Measurements from ENCODE around the gene IGSF23.
"Not testable (repeated sequence)": the region's sequence is repeated elsewhere in the genome, so short reads cannot be mapped to it uniquely, and the experiment has no call there.

Gene IGSF23

DNA sequence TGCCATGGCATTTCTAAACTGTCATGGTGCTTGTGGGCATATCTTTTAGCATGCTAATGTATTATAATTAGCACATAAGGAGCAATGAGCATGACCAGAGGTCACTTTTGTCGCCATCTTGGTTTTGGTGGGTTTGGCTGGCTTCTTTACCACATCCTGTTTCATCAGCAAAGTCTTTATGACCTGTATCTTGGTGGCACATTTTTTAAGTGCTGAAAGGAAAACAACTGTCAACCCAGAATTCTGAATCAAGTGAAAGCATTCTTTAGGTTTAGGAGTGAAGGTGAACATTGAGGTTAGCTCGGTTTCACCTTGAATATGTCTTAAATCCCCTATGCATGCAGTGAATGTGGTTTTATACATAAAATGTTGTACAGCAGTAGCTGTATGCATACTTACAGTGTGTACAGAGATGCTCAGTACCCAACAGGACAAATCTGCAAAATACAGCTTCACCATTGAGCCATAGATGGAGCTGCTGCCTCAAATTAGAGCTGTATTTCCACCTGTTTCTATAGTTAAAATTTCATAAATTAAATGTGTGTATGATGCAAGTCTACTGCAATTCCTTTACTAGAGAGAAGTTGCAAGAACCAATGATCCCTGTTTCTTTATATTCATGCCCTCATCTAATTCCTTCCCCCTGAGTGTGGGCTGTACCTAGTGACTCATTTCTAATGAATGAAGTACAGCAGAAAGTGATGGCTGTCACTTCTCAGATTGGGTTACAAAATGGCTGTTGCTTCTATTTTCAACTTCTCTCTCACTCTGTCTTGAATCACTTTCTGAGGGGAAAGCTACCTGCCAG lies 25.2 kb upstream of the IGSF23 start:
- DNase-seq (ENCODE audit: low read depth): peak; percentile 94

- DNase-seq (ENCODE audit: low read depth): no peak
Measured at GRCh38 chr19:44588771-44589112, 24.6 kb upstream of the IGSF23 start.

DNA sequence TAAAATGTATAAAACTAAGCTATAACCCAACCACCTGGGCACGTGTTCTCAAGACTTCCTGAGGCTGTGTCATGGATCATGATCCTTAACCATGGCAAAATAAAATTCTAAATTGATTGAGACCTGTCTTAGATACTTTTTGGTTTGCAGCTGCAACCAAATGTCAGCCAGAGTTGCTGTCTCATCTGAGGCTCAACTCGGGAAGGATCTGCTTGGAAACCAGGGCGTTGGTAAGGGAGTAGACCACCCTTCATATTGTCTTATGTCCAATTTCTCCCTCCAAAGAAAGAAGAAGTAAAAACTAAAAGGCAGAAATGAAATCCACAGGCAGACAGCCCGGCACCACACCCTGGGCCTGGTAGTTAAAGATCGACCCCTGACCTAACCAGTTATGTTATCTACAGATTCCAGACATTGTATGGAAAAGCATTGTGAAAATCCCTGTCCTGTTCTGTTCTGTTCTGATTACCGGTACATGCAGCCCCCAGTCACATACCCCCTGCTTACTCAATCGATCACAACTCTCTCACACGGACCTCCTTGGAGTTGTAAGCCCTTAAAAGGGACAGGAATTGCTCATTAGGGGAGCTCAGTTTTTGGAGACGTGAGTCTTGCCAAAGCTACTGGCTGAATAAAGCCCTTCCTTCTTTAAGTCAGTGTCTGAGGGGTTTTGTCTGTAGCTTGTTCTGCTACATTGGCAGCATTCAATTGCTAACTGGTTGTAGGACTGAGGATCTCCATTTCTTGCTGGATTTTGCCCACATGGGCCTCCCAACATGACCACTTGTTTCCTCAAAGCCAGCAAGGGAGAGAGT lies 22.9 kb upstream of the IGSF23 start:
- no peak for DNase-seq (ENCODE audit: low read depth)

DNA sequence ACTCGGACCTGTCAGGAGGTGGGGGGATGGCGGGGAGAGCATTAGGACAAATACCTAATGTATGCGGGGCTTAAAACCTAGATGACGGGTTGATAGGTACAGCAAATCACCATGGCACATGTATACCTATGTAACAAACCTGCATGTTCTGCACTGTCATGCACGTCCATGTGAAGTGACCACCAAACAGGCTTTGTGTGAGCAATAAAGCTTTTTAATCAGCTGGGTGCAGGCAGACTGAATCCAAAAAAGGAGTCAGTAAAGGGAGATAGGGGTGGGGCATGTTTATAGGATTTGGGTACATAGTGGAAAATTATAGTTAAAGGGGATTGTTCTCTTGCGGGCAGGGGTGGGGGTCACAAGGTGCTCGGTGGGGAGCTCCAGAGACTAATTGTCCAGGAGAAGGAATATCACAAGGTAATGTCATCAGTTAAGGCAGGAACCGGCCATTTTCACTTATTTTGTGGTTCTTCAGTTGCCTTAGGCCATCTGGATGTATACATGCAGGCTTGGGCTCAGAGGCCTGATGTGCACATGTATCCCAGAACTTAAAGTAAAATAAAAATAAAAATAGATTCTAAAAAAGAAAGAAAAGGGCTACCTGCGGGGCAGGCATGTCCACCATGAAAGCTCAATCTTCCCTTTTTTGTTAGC lies 21.9 kb upstream of the IGSF23 start:
- DNase-seq (ENCODE audit: low read depth): not testable (repeated sequence)

DNA sequence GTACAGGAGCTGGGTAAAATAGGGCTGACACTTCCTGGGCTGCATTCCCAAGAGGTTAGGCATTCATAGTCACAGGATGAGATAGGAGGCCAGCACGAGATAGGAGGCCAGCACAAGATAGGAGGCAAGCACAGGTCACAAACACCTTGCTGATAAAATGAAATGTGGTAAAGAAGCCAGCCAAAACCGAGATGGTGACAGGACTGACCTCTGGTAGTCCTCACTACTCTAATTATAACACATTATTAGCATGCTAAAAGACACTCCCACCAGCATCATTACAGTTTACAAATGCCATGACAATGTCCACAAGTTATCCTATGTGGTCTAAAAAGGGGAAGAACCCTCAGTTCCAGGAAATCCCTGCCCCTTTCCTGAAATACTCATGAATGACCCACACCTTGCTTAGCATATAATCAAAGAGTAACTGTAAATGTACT lies 20.9 kb upstream of the IGSF23 start:
- DNase-seq (ENCODE audit: low read depth): no peak

DNA sequence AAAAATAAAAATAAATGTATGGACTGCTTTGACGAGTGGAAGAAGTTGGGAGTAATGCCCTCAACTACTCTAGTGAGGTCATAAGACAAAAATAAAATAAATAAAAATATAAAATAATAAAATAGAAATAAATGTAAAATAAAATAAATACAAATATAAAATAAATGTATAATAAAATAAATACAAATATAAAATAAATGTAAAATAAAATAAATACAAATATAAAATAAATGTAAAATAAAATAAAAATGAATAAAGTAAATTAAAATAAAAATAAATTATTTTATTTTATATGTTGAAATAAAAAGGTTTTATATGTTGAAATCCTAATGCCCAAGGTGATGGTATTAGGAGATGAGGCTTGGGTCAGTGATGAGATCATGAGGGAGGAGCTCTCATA lies 20.1 kb upstream of the IGSF23 start:
- no peak for DNase-seq (ENCODE audit: low read depth)

DNA sequence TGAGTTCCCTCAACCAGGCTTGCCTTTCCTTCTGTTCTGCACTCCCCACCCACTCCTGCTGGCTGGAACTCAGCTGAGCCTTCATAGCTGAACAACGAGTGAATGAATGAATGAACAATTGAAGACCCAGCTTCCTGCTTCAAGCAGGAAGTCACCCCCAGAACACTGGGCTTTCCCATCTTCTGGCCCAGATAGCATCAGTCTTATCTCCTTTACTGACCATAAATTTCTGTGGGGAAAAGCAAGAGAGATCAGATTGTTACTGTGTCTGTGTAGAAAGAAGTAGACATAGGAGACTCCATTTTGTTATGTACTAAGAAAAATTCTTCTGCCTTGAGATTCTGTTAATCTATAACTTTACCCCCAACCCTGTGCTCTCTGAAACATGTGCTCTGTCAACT lies 19.5 kb upstream of the IGSF23 start:
- DNase-seq (ENCODE audit: low read depth): not testable (repeated sequence)

DNA sequence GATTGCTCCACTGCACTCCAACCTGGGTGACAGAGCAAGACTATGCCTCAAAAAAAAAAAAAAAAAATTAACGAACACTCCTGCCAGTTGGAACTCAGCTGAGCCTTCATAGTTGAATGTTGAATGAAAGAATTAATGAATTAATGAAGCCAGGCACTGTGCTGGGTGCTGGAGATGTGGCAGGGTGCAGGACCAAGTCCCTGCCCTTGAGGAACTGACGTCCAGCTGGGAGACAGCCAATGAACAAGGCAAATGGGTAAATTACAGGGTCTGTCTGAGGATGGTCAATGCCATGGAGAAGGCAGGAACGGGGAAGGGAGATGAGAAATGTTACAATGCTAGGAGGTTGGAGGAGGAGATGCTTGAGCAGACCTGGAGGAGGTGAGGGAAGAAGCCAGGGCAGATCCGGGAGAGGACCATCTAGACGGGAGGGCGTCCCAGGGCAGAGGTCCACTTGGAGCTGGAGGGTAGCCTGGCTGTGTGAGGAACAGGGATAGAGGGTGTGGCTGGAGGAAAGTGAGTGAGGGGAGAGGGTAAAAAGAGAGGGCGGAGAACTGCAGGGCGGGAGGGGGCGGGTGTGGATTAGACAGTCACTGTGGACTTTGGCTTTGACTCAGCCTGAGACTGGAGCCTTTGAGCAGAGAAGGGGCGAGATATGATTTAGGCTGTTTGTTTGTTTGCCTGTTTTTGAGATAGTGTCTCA lies 16.8 kb upstream of the IGSF23 start:
- no peak for DNase-seq (ENCODE audit: low read depth)

- no peak for DNase-seq (ENCODE audit: low read depth)
Measured at GRCh38 chr19:44597131-44597491, 16.3 kb upstream of the IGSF23 start.

GRCh38 chr19:44598355-44598754 lies 15.0 kb upstream of the IGSF23 start:
- no peak for DNase-seq (ENCODE audit: low read depth)

DNA sequence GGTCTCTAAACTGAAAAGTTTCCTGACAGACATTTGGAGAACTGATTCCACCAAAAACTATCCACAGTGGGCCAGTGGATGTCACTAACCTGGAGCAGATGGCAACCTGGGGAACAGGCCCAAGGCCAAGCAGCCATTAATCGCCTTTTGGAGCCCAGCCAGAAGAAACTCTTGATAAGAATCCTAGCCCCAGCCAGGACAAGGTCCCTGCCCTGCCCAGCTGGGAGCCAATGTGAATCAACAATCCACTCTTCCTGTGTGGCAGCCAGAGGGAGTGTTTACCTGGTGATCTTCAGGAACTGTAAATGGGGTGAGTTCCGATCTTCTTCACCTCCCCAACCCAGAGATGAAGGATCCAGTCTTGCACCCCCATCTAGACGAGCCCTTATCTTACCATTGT lies 14.5 kb upstream of the IGSF23 start:
- no peak for DNase-seq (ENCODE audit: low read depth)

DNA sequence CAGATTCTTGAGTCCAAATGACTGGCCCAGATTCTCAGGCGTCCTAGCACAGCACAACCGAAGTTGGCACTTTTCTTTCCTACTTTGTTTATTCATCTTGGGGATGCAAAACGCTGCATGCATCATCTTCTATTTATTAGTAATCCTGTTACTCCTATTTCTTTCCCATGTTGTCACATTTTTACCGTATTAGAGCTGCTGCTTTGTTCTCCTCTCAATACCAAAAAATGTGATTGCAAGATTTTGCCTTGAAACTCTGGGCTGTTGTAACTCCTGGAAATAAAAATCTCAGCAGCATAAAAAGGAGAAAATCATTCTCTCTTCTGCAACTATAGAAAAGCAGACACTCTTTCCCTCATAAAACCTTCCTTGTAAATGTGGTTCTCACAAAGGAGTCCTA lies 12.9 kb upstream of the IGSF23 start:
- peak; percentile 64 for DNase-seq (ENCODE audit: low read depth)

GRCh38 chr19:44602081-44602480 lies 11.3 kb upstream of the IGSF23 start:
- no peak for DNase-seq (ENCODE audit: low read depth)

GRCh38 chr19:44603201-44603945 lies 10.0 kb upstream of the IGSF23 start:
- peak; percentile 93 for DNase-seq (ENCODE audit: low read depth)

- no peak for DNase-seq (ENCODE audit: low read depth)
Measured at GRCh38 chr19:44604241-44604640, 9.1 kb upstream of the IGSF23 start.

GRCh38 chr19:44605547-44605946 lies 7.8 kb upstream of the IGSF23 start:
- DNase-seq (ENCODE audit: low read depth): no peak

DNA sequence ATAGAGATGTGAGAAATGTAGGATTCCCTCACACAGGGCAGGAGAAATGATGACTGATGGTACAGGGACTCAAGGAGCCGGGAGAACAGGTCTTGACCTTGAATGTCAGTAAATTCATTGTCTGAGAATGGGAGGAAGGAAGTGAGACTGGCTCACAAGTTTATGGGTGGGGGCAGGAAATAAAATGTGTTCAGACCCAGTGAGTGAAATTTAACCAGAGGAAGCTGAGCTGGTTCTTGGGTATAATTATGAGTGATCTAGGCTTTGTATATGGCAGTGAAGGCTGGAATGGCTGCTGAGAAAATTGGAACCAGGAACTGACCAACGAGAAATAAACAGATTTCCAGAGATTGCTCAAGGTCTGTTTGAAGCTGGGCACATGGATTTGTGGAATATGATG lies 6.3 kb upstream of the IGSF23 start:
- peak; percentile 55 for DNase-seq (ENCODE audit: low read depth)

DNA sequence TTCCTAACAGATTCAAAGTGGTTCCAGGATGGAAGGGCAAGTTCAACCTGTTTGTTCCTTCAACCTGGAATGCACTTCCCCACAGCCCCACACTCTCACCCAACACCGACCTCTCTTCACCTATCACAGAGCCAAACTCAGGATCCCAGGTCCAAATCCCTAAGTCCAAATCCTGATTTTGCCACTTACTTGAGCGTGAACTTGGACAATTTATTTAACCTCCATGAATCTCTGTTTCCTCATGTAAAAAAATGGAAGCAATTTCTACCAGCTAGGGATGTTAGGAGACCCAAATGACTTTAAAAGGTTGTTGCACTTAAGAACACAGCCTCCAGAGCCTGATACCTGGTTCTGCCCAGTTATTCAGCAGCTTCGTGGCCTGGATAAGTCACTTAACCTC lies 5.4 kb upstream of the IGSF23 start:
- DNase-seq (ENCODE audit: low read depth): no peak

- no peak for DNase-seq (ENCODE audit: low read depth)
Measured at GRCh38 chr19:44608391-44608821, 5.0 kb upstream of the IGSF23 start.

- DNase-seq (ENCODE audit: low read depth): peak; percentile 37
Measured at GRCh38 chr19:44609219-44609618, 4.1 kb upstream of the IGSF23 start.

GRCh38 chr19:44610497-44610896 lies 2.9 kb upstream of the IGSF23 start:
- not testable (repeated sequence) for DNase-seq (ENCODE audit: low read depth)

Measured in fibroblast of gingiva (primary cell).